ENCODE results near the gene MCTP1. TPM values are rescaled to one million over a fixed set of nuclear protein-coding genes. Genes with fewer than 3 reads are reported as not detected.

The MCTP1 gene
- total RNA-seq, 1 experiment from 2014 or later = 0.44 TPM

GRCh38 chr5:94849821-94850736, 434.8 kb downstream of the MCTP1 start:
- Histone ChIP-seq H3K27me3 (ENCODE audit: insufficient read depth, low read length) (no peaks in the 10 kb centered on the region), H4K20me1 (ENCODE audit: insufficient read depth) (no peaks in the 10 kb centered on the region), H3K27ac (ENCODE audit: low read depth, low read length) (no peak overlapping the region), H3K4me2 (ENCODE audit: low read length) (peak overlapping the region; percentile 62), H2AFZ (ENCODE audit: low read depth, low read length, poor library complexity, severe bottlenecking) (peak overlapping the region; percentile 93), H3K9me3 (ENCODE audit: control insufficient read depth in 1 of 2, insufficient read depth in 1 of 2, low read depth in 1 of 2, low read length in 2 of 2) (no peaks in the 10 kb centered on the region), H3K9me2 (ENCODE audit: insufficient read depth) (no peaks in the 10 kb centered on the region), H3K4me3 (replicated peaks in 1 of 2; ENCODE audit: low read depth in 1 of 2, low read length in 2 of 2) (peak overlapping the region in 1 of 2 experiments; percentile 18; a peak in 2 of 4 replicates), H3K36me3 (ENCODE audit: control insufficient read depth in 1 of 2, insufficient read depth in 2 of 2, low read length in 2 of 2) (no peaks in the 10 kb centered on the region), H3K79me2 (ENCODE audit: insufficient read depth, low read length) (no peaks in the 10 kb centered on the region), H3K4me1 (ENCODE audit: control insufficient read depth in 1 of 2, insufficient read depth in 2 of 2, low read length in 2 of 2) (0 out of 4 replicates have a peak, but pooled peaks cover 0 to 4% of the 10 kb centered on the region in 2 experiments), H3K9ac (ENCODE audit: low read length) (no peak overlapping the region)
- ChIA-PET CTCF (interaction anchor here (0.7 to 1.5 kb wide), 11 partner anchors 8 to 1049 kb away, joined by 3 to 8 read pairs (median 4); no protein-coding TSS in a partner anchor), RAD21 (ENCODE audit: low non-redundant PET in 1 of 2, low total read pairs in 2 of 2, uncharacterized antibody in 2 of 2, unreplicated experiment in 2 of 2) (interaction anchor here (0.7 to 1.1 kb wide), 3 partner anchors 8 to 1045 kb away, joined by 3 read pairs; no protein-coding TSS in a partner anchor), POLR2A (interaction anchor here (0.6 kb wide), 1 partner anchor 63 kb away, joined by 3 read pairs; no protein-coding TSS in a partner anchor)
- TF ChIP-seq ATF3 (IDR thresholded peaks at IDR 0.05) (no peak), POLR2A (IDR thresholded peaks at IDR 0.05; ENCODE audit: borderline replicate concordance, extremely low read depth, insufficient read depth, insufficient read length) (no peak), ELF1 (IDR thresholded peaks at IDR 0.05; ENCODE audit: borderline replicate concordance, low read depth) (no peak), REST (IDR thresholded peaks at IDR 0.05; ENCODE audit: low read depth) (no peak), SIN3A (IDR thresholded peaks at IDR 0.05; ENCODE audit: low read depth) (no peak), SRF (IDR thresholded peaks at IDR 0.05; ENCODE audit: low read depth) (no peak), RAD21 (IDR thresholded peaks at IDR 0.05; ENCODE audit: low read depth) (peak; percentile 83), POLR2AphosphoS5 (IDR thresholded peaks at IDR 0.05; ENCODE audit: low read depth, low read length) (no peak), CBX3 (IDR thresholded peaks at IDR 0.05; ENCODE audit: low read depth) (no peak), CEBPB (IDR thresholded peaks at IDR 0.05; ENCODE audit: low read depth) (no peak), ZNF274 (IDR thresholded peaks at IDR 0.05; ENCODE audit: low read depth, low read length) (no peak)
- TF ChIP-seq, protein P1, sequence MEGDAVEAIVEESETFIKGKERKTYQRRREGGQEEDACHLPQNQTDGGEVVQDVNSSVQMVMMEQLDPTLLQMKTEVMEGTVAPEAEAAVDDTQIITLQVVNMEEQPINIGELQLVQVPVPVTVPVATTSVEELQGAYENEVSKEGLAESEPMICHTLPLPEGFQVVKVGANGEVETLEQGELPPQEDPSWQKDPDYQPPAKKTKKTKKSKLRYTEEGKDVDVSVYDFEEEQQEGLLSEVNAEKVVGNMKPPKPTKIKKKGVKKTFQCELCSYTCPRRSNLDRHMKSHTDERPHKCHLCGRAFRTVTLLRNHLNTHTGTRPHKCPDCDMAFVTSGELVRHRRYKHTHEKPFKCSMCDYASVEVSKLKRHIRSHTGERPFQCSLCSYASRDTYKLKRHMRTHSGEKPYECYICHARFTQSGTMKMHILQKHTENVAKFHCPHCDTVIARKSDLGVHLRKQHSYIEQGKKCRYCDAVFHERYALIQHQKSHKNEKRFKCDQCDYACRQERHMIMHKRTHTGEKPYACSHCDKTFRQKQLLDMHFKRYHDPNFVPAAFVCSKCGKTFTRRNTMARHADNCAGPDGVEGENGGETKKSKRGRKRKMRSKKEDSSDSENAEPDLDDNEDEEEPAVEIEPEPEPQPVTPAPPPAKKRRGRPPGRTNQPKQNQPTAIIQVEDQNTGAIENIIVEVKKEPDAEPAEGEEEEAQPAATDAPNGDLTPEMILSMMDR (IDR thresholded peaks at IDR 0.05 in 2 of 3, conservative IDR thresholded peaks at IDR 0.05 in 1 of 3; ENCODE audit: borderline replicate concordance in 1 of 3, insufficient read depth in 1 of 3, low read depth in 2 of 3, low read length in 2 of 3) = peak; percentile 58 to 85 (median 69); a peak in 5 of 6 replicates
- TF ChIP-seq, protein P2, sequence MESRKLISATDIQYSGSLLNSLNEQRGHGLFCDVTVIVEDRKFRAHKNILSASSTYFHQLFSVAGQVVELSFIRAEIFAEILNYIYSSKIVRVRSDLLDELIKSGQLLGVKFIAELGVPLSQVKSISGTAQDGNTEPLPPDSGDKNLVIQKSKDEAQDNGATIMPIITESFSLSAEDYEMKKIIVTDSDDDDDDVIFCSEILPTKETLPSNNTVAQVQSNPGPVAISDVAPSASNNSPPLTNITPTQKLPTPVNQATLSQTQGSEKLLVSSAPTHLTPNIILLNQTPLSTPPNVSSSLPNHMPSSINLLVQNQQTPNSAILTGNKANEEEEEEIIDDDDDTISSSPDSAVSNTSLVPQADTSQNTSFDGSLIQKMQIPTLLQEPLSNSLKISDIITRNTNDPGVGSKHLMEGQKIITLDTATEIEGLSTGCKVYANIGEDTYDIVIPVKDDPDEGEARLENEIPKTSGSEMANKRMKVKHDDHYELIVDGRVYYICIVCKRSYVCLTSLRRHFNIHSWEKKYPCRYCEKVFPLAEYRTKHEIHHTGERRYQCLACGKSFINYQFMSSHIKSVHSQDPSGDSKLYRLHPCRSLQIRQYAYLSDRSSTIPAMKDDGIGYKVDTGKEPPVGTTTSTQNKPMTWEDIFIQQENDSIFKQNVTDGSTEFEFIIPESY (IDR thresholded peaks at IDR 0.05; ENCODE audit: extremely low read depth, insufficient replicate concordance, low read length) = no peak
- BruUV-seq (replicated peaks) = no TSS peak
- peak; percentile 96 for ATAC-seq
- intact Hi-C loops (cut with micrococcal nuclease) = loop anchor here (5.0 to 10.0 kb wide), 4 partner anchors 238 to 1245 kb away; no protein-coding TSS in a partner anchor
- peak; percentile 59 for DNase-seq (ENCODE audit: low read depth, low spot score)

Measured in HCT116 (cell line).